Midbrain (tissue), 1 donor: ENCODE measurements around the gene SYNCRIP.
"Not testable (repeated sequence)": the region's sequence is repeated elsewhere in the genome, so short reads cannot be mapped to it uniquely, and the experiment has no call there.

Experiments used
- DNase-seq: peaks from one replicate; lab custom pipeline; 2025; lab: John Stamatoyannopoulos, UW

Gene SYNCRIP

DNA sequence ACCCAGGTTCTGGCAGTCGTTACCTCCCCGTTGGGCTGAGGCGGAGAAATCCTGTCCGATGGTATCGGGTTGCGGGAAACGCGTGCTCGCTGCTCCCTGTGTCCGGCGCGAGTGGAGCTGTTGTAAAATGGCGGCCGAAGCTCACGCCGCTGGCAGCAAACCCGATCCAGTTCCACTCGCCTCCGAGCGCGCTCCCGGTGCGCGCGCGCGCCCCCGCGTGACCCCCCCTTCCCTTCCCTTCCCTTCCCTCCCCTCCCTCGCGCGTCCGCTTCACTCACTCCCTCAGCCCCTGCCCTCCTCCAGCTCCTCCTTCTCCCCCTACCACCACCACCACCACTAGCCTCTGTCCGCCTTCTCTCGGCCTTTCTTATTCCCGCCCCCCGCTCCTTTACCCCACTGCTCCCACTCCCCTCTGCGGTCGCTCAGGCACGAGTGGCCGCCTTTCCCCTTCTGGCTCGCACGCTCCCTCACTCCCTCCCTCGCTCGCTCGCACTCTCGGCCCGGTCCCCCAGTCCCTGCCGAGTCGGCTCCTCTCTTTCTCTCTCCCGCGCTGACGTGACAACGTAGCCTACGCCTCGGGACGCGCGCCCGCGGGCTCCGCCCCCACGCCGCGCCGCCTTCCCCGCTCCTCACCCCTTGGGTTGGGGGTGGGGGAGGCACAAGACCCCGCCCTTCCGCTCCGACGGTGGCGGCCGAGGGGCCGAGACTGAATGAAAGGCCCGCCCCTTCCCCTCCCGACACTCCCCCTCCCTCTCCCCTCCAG lies at the start of gene SYNCRIP:
Gene SYNCRIP, minus strand, starts transcription at position 113 of the 763 bp plus-strand sequence. CDS start 1,447 bp downstream, outside the sequence.
- DNase-seq: peak; percentile 98

DNA sequence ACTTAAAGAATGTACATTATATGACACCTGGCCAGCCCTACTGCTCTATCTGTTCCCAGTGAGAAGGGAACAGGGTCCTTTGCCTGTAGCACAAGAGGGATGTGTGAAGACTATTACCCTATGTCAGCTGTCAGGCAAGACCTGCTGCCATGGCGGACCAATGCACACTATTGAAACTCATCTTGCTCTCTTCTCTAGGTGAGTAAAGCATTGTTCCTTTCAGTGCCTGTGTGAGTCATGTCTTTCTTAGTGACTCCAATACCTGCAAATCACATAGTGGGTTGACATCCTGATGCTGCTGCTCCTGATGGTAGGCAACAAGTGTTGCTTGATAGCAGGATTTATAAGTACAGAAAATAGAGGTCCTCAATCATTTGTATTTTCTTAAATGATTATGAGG lies 48.8 kb upstream of the SYNCRIP start:
- DNase-seq: no peak

- DNase-seq: no peak
These were observed 47.4 kb upstream of the SYNCRIP start for GRCh38 chr6:85690071-85690470.

DNA sequence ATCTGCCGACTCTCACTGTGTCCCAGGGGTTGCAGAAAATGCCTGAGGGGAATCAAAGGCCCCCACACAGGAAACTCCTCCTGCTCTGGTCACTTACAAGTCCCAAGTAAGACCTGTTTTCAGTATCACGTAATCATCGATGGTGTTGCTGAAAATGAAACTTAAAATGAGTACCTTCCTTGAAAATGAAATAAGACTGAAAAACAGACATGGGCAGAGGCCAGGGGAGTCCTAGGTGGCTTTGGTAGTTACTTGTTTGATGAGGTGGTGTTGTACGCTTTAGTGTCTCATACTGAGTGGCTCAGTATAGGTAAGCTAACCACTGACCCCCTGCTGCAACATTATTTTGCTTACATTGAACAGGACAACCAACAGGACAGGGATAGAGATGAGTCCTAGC lies 43.0 kb upstream of the SYNCRIP start:
- no peak for DNase-seq

- no peak for DNase-seq
These were observed 42.1 kb upstream of the SYNCRIP start for GRCh38 chr6:85684809-85685171.

DNA sequence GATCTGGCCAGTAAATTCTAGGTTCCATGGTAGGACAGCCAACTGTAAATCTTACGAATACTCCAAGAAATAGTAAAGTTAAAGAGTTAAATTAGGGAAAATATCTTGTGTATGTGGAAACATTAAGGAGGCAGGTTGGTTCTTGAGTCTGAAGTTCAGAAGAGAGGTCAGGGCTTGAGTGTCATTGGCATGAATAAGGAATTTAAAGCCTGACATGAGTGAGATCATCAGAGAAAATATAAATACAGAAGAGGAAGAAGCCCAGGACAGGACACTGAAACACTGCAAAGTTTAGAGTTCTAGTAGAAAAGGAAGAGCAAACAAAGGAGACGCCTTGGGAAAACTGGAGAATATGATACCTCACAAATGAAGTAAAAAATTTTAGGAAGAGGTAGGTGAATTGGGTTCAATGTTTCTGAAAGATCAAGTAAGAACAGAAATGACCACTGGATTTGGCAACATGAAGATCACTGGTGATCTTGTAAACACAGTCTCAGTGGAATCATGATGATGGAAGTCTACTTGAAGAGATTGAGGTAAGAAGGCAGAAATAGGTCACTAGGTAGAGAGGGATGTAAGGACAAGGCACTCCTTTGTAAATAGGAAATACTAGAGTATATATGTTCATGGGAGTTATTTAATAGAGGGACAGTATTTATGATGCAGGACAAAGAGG lies 41.6 kb upstream of the SYNCRIP start:
- no peak for DNase-seq

DNA sequence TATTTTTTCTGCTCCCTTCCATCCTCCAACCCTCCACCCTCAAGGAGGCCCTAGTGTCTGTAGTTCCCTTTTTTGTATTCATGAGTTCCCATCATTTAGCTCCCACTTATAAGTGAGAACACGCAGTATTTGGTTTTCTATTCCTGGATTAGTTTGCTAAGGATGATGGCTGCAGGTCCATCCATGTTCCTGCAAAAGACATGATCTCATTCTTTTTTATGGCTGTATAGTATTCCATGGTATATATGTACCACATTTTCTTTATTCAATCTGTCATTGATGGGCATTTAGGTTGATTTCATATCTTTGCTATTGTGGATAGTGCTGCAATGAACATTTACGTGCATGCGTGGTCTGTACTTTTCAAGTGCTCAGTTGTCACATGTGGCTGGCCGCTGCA lies 39.2 kb upstream of the SYNCRIP start:
- DNase-seq: not testable (repeated sequence)

- DNase-seq: no peak
These were observed 37.7 kb upstream of the SYNCRIP start for GRCh38 chr6:85680388-85680787.

DNA sequence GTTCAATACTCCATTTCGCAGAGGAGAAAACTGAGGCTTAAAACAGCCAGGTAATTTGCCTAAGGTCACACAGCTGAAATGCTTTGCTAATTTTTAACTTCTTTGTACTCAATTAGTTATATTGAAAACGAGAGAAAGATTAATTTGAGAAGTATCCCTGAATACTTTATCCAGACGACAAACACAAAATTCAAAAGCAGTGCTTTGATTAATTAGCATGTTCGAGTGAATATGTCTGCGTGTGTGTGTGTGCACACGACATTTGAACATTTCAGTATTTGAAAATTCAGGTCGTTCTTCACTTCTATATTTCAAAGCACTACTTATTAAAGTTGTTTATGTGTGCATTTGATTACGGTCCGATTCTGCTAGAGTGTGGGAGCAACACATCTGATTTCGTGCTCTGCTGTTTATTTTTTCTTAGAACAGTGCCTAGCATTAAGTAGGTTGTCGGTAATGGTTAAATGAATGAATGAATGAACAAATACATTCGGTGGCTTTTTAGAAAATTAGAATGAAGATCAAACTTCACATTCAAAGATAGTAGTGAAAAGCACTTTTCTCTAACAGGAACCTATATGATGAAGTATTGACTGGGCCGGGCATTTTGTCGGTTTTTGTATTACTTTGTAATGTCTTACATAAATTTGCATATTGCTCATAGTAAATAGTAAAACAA lies 36.9 kb upstream of the SYNCRIP start:
- DNase-seq: no peak

DNA sequence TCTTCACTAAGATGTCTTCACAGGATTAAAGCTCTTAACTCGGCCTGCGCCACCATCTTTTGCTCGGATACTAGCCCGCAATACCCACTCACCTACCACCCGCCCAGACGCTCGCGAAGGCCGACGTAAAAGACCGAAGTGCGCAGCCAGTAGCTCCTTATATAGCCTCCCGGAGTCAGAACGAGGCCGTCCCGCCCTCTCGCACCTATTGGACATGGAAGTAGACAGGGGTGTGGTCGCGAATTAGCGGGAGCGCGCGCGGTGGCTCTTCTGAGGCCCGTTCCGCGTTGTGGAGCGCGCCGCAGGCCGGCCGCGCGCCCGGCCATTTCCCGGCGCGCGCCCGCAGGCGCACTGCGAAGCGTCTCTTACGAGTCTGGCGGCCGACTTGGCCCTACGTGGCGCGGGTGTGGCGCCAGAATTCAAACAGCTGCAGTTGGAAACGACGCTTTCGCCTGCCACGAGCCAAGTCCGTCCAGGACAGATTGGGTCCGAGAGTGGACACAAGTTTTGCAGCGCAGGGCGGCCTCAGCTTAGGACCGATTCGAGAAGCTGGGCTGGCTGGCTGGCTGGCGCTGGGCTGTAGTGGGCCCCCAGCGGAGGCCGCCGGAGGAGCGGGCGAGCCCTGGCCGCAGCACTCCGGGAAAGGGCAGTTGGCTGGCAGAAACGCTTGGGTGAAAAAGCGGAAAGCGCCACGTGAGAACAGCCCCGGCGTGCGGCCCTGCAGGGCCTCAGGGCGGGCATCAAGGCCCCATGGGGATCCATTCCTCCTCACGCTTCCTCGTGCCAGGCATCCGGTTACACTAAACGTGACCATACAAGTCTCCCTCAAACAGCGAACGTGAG lies 36.1 kb upstream of the SYNCRIP start:
- DNase-seq: peak; percentile 99

DNA sequence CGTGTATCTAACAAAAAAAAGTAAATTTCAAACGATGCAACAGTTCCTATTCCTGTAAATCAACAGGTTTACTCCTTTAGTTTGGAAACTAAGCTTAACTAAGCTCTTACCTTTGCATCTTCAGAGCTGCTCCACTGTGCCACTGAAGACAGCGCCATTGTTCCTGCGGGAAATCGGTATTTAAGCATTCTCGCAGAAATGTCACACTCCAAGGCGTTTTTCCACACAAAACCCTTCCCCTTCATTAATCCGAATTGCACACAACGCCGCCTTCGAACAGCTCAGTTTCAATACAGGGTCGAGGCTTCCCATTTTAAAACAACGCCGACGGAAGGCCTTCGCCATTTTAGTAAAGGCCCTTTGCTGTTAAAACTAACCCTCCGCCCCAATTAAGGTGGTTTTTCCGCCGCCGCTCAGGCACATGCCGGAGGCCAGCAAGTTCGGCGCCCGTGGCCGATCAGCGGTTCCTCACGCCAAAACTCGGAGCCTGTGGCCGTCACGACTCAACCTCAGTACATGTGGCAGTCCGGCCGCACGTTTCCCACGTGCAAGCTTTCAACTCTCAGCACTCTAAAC lies 35.4 kb upstream of the SYNCRIP start:
- DNase-seq: peak; percentile 62

DNA sequence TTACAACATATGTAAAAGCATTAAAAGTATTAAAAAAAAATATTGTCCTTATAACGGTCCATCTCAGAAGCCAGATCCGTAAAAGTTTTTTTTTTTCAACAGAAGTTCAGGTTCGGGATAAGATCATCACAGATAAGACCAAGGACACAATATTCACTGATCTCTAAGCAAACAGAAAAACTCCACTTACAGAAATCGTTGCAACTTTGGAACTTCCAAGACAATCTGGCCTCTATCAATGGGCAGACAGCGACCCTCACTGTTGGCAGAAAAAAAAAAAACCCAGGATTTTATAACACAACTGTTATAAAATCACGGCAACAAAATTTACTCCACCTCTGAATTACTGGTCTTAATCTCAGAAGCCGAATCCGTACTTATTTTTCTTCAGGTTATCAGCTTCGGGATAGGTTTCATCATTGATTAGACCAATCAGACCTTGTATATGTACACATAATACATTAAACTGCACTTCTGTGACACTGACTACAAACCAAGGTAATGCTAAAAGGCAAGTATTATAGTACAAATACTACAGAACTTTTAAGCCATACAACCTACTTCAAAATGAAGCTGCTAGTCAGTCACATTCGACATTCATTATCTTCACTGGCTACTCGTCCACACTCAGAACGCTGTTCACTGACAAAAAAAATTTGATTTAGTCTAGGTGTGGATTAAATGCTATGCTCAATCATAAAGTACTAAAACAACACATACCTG lies 34.7 kb upstream of the SYNCRIP start:
- peak; percentile 29 for DNase-seq

GRCh38 chr6:85676086-85676729 lies 33.5 kb upstream of the SYNCRIP start:
- DNase-seq: peak; percentile 21

DNA sequence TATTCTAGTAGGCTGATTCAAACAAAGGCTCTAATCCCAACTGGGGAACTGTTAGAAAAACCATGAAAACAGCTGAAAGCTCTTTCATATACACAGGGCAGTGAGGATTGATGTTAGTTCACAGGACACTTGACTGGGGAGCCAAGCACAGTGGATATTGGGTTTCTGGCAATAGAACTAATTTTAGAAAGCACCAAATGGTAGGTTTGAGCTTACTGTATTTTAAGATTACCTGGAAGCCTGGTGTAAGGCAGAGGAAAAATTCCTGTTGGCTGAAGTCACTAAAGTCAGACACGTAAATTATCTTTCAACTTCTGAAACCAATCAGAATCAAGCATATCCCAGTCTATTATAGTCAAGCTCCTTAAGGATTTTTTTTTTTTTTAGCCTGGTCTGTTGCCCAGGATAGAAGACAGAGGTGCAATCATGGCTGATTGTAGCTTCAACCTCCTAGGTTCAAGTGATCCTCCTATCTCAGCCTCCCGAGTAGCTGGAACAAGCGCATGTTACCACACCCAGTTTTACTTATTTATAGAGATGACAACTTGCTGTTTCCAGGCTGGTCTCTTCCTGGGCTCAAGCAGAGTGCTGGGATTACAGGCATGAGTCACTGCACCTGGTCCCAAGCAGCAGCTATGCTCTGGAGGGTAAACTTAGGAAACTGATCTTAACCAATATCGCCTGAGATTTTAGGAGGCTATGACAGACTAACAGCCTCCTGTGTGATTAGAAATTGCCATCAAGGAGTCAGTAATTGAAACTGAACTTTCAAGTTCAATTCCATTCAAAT lies 32.5 kb upstream of the SYNCRIP start:
- no peak for DNase-seq

DNA sequence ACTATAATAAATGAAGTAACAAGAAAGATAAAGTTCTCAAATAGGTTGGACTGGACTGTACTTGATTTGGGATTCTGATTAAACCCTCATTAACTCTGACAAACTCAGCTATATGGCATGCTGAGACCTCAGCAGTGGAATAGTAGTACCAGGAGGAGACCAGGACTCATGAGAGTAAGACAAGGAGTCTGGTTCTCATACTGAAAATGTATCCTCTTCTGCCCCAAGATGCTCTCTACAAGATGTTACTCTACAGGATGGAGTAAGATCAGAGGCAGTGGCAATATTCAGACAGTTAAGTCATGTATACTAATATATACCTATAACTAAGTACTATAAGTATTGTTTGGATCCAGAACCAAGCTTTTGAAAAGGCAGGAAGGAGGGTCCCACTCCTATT lies 31.9 kb upstream of the SYNCRIP start:
- DNase-seq: no peak

GRCh38 chr6:85673198-85674139 lies 30.8 kb upstream of the SYNCRIP start:
- DNase-seq: no peak

DNA sequence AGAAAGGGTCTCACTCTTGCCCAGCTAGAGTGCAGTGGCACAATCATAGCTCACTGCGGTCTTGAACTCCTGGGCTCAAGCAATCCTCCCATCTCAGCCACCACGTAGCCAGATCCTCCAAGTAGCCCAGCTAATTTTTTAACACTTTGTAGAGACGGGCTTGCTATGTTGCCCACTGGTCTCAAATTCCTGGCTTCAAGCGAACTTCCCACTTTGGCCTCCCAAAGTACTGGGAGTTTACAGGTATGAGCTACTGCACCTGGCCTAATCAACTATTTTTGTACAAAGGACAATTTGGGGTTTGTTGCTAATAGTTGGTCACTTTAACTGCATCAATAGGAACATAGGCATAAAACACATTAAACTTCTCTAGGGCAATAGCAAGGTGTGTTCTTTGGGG lies 29.9 kb upstream of the SYNCRIP start:
- DNase-seq: no peak

- no peak for DNase-seq
These were observed 29.4 kb upstream of the SYNCRIP start for GRCh38 chr6:85672050-85672449.

- no peak for DNase-seq
These were observed 27.9 kb upstream of the SYNCRIP start for GRCh38 chr6:85670573-85670972.
